ENCODE results near the gene COMT. TPM values are rescaled to one million over a fixed set of nuclear protein-coding genes. Genes with fewer than 3 reads are reported as not detected.

COMT gene
- total and polyA plus RNA-seq, 2 of the 4 experiments (the other 2 are of a cell fraction) = 202 to 347 TPM

DNA sequence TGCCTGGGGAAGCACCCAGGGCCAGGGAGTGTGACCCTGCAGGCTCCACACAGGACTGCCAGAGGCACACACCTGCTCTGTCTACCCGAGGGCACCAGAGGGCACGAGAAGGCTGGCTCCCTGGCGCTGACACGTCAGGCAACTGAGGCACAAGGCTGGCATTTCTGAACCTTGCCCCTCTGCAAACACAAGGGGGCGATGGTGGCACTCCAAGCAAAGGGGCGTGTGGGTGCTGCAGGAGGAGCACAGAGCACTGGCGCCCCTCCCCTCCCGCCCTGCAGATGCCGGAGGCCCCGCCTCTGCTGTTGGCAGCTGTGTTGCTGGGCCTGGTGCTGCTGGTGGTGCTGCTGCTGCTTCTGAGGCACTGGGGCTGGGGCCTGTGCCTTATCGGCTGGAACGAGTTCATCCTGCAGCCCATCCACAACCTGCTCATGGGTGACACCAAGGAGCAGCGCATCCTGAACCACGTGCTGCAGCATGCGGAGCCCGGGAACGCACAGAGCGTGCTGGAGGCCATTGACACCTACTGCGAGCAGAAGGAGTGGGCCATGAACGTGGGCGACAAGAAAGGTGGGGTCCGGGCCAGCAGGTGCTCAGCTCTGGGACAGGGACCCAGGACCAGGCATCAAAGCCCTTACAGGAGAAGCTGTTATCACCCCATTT, 20.8 kb downstream of the COMT start:
- H3K18ac ChIP-seq (ENCODE audit: low read depth, low read length) = no peak overlapping the region
- no peak overlapping the region for H2BK5ac ChIP-seq (ENCODE audit: low read depth, low read length, poor library complexity, severe bottlenecking)
- peak overlapping the region; percentile 47 for H2AK9ac ChIP-seq (replicated peaks; ENCODE audit: low read depth, low read length, poor library complexity)
- H3K4ac ChIP-seq (ENCODE audit: low read depth, low read length) = no peak overlapping the region
- ChIA-PET POLR2A (ENCODE audit: unreplicated experiment) (no interaction called here), CTCF (interaction anchor here (1.2 kb wide), 1 partner anchor 51 kb away, joined by 4 read pairs; no protein-coding TSS in a partner anchor)
- dilution Hi-C loops (cut with HindIII; ENCODE audit: low sequenced_read_pairs, unreplicated experiment) = no loop called here
- peaks cover 17% of the 10 kb centered on the region for H3K9me1 ChIP-seq (ENCODE audit: insufficient read depth, low read length)
- H2BK20ac ChIP-seq (ENCODE audit: low read depth, low read length) = no peak overlapping the region
- intact Hi-C loops (cut with micrococcal nuclease) = no loop called here
- H3K9ac ChIP-seq (ENCODE audit: low read depth, low read length) = no peak overlapping the region
- no peak overlapping the region for H3K4me2 ChIP-seq (ENCODE audit: low read depth, low read length)
- no peak overlapping the region for H3K14ac ChIP-seq (replicated peaks; ENCODE audit: low read depth, low read length)
- H4K5ac ChIP-seq (ENCODE audit: low read depth, low read length) = no peak overlapping the region
- H3K23ac ChIP-seq (ENCODE audit: low read depth, low read length) = no peak overlapping the region
- no TSS peak for BruUV-seq (replicated peaks)
- H3K4me1 ChIP-seq (ENCODE audit: control insufficient read depth, insufficient read depth, low read length) = peaks cover 25% of the 10 kb centered on the region
- TF ChIP-seq SMC3 (IDR thresholded peaks at IDR 0.05; ENCODE audit: low read depth, low read length) = peak; percentile 32; the same call in 1 of the 2 replicates
- no peak for TF ChIP-seq RFX5 (IDR thresholded peaks at IDR 0.05; ENCODE audit: low read depth, low read length)
- TF ChIP-seq MAFK (IDR thresholded peaks at IDR 0.05; ENCODE audit: low read depth, low read length) = no peak
- TF ChIP-seq CTCF (conservative IDR thresholded peaks at IDR 0.05; ENCODE audit: low read depth, low read length) = peak; percentile 62
- TF ChIP-seq CEBPB (IDR thresholded peaks at IDR 0.05; ENCODE audit: low read depth, low read length) = no peak
- peak; percentile 79; the same call in 1 of the 2 replicates for TF ChIP-seq MAZ (IDR thresholded peaks at IDR 0.05; ENCODE audit: borderline replicate concordance, low read depth, low read length)
- TF ChIP-seq RAD21 (IDR thresholded peaks at IDR 0.05; ENCODE audit: low read length) = peak; percentile 44; the same call in 1 of the 2 replicates
- no peak for TF ChIP-seq BHLHE40 (IDR thresholded peaks at IDR 0.05; ENCODE audit: low read depth, low read length)
- DNase-seq (peak; percentile 73), ATAC-seq (ENCODE audit: low read depth) (peak; percentile 80)
- no peak overlapping the region for H2AFZ ChIP-seq (replicated peaks; ENCODE audit: low read length, poor library complexity)
- H3K56ac ChIP-seq (ENCODE audit: extremely low read depth, insufficient read depth, low read length) = no peak overlapping the region
- H4K20me1 ChIP-seq (ENCODE audit: insufficient read depth, low read length) = peaks cover 45% of the 10 kb centered on the region
- WGBS, 2 experiments (ENCODE audit: extremely low coverage in 2 of 2, insufficient read length in 1 of 2) = 51% methylated on average over 11 of the region's 22 CpGs; no CpG with 5 or more reads in 1 of the 2 experiments
- H3K27me3 ChIP-seq (ENCODE audit: control insufficient read depth, insufficient read depth, low read length) = no peaks in the 10 kb centered on the region
- H2BK120ac ChIP-seq (ENCODE audit: low read depth, low read length) = no peak overlapping the region
- H4K91ac ChIP-seq (ENCODE audit: insufficient read depth, low read depth, low read length) = no peak overlapping the region
- peak overlapping the region; percentile 53; the same call in 1 of the 2 replicates for H2AK5ac ChIP-seq (ENCODE audit: low read depth, low read length)
- 0 out of 4 replicates have a peak overlapping the region, but pooled peaks of 1 of the 2 experiments have one; percentile 12 for H4K8ac ChIP-seq (ENCODE audit: low read depth in 2 of 2, low read length in 2 of 2)
- no peak overlapping the region for H2BK15ac ChIP-seq (ENCODE audit: low read depth, low read length)
- H3K4me3 ChIP-seq (ENCODE audit: insufficient read depth, low read depth, low read length) = no peak overlapping the region
- H3K36me3 ChIP-seq (ENCODE audit: control insufficient read depth, insufficient read depth, low read length) = peaks cover 41% of the 10 kb centered on the region
- in situ Hi-C loops (cut with MboI; ENCODE audit: low sequenced_read_pairs) = no loop called here
- H3K27ac ChIP-seq (ENCODE audit: insufficient read depth, low read length) = no peak overlapping the region
- no peaks in the 10 kb centered on the region for H3K9me3 ChIP-seq (ENCODE audit: control insufficient read depth, insufficient read depth, low read length)
- peaks cover 22 to 61% of the 10 kb centered on the region in 2 experiments for H3K79me1 ChIP-seq (ENCODE audit: low read depth in 1 of 2, low read length in 2 of 2)
